HG03565 (cell line): ENCODE data around the gene ITGA11.

Experiments
- ATAC-seq: cut with Tn5 transposase; IDR thresholded peaks from one replicate; pipeline ENCODE4 v1.9.1; 2021; ENCODE audit warnings: mild to moderate bottlenecking, moderate library complexity; ENCODE audit not compliant: unreplicated experiment

The ITGA11 gene

GRCh38 chr15:68354923-68355322 is 77.0 kb downstream of the ITGA11 start:
- ATAC-seq = no peak

GRCh38 chr15:68354268-68354667 is 77.7 kb downstream of the ITGA11 start:
- no peak for ATAC-seq

- ATAC-seq = no peak
Measured at GRCh38 chr15:68353421-68354135, 78.4 kb downstream of the ITGA11 start.

GRCh38 chr15:68352401-68353062 is 79.4 kb downstream of the ITGA11 start:
- ATAC-seq = no peak

- ATAC-seq = no peak
Measured at GRCh38 chr15:68349151-68349550, 82.8 kb downstream of the ITGA11 start.

- ATAC-seq = no peak
Measured at GRCh38 chr15:68348606-68349005, 83.4 kb downstream of the ITGA11 start.

GRCh38 chr15:68348081-68348480 is 83.9 kb downstream of the ITGA11 start:
- ATAC-seq = no peak

GRCh38 chr15:68347392-68347791 is 84.6 kb downstream of the ITGA11 start:
- ATAC-seq = no peak

- no peak for ATAC-seq
Measured at GRCh38 chr15:68346979-68347378, 85.0 kb downstream of the ITGA11 start.

- no peak for ATAC-seq
Measured at GRCh38 chr15:68345481-68345880, 86.5 kb downstream of the ITGA11 start.

GRCh38 chr15:68344600-68344999 is 87.4 kb downstream of the ITGA11 start:
- ATAC-seq = no peak

- ATAC-seq = no peak
Measured at GRCh38 chr15:68343579-68344225, 88.3 kb downstream of the ITGA11 start.

GRCh38 chr15:68341760-68342725 is 89.9 kb downstream of the ITGA11 start:
- no peak for ATAC-seq

- no peak for ATAC-seq
Measured at GRCh38 chr15:68340726-68341671, 91.0 kb downstream of the ITGA11 start.

GRCh38 chr15:68339481-68339880 is 92.5 kb downstream of the ITGA11 start:
- no peak for ATAC-seq

- no peak for ATAC-seq
Measured at GRCh38 chr15:68337826-68338225, 94.1 kb downstream of the ITGA11 start.

GRCh38 chr15:68336516-68336915 is 95.4 kb downstream of the ITGA11 start:
- no peak for ATAC-seq

- no peak for ATAC-seq
Measured at GRCh38 chr15:68335655-68336054, 96.3 kb downstream of the ITGA11 start.

- no peak for ATAC-seq
Measured at GRCh38 chr15:68335251-68335650, 96.7 kb downstream of the ITGA11 start.

- ATAC-seq = no peak
Measured at GRCh38 chr15:68334661-68335124, 97.3 kb downstream of the ITGA11 start.
